Kidney epithelial cell (primary cell): ENCODE data around the gene INA. TPM values are rescaled to one million over a fixed set of nuclear protein-coding genes. Genes with fewer than 3 reads are reported as not detected.
A peak's percentile ranks its signal among the peaks of the same experiment; 100 is the strongest.

ENCODE experiments used
- DNase-seq: peaks from one replicate; pipeline ENCODE4 v3.0.0-alpha.2; 2010; ENCODE audit warnings: low read depth
- H3K27me3 ChIP-seq: 2 replicates; pipeline ENCODE4 v1.6.0; 2011; ENCODE audit warnings: low read length; ENCODE audit not compliant: control insufficient read depth, insufficient read depth
- H3K36me3 ChIP-seq: 2 replicates; pipeline ENCODE4 v1.5.1; 2011; ENCODE audit warnings: low read length; ENCODE audit not compliant: control insufficient read depth, insufficient read depth
- H3K4me3 ChIP-seq: 2 replicates; pipeline ENCODE4 v1.5.1; 2011; ENCODE audit warnings: low read depth, mild to moderate bottlenecking, control low read depth, low read length
- CTCF ChIP-seq: IDR thresholded peaks from 2 replicates; pipeline ENCODE4 v1.5.1; 2011; ENCODE audit warnings: mild to moderate bottlenecking, moderate library complexity, low read length, control low read depth, inconsistent platforms; ENCODE audit not compliant: insufficient read depth, poor library complexity, severe bottlenecking
- total RNA-seq: library from RNA; depleted of rRNA; stranded (reverse); fragments of >200 nt; gene quantifications from 2 replicates; pipeline ENCODE4 v1.2.3, GENCODE V29; 2015

The INA gene
- total RNA-seq, 1 donor from 2014 or later: 8.1 TPM

DNA sequence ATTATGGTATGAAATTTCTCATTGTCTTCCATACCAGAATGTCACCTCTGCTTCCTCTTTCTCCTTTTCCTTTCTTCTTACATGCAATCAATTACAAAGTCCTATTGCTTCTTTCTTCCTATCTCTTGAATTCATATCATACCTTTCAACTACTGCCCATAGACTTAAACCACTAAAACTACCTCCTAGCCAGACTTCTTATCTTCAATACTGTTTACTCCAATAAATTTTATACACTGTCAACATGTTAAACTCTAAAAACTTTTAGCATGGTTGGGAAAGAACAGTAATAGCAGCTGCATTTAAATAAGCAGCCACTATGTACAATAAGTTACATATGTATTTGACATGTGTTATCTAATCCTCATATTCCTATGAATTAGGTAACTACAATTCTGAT lies 39.1 kb downstream of the INA start:
- no peaks in the 10 kb centered on the region for H3K27me3 ChIP-seq
- no peak overlapping the region for H3K4me3 ChIP-seq
- TF ChIP-seq CTCF: no peak
- peaks cover 2% of the 10 kb centered on the region for H3K36me3 ChIP-seq
- DNase-seq: no peak

- Histone ChIP-seq H3K4me3 (no peak overlapping the region), H3K36me3 (no peaks in the 10 kb centered on the region), H3K27me3 (no peaks in the 10 kb centered on the region)
- DNase-seq: no peak
- no peak for TF ChIP-seq CTCF
Measured at GRCh38 chr10:103327906-103328305, 51.0 kb downstream of the INA start.

DNA sequence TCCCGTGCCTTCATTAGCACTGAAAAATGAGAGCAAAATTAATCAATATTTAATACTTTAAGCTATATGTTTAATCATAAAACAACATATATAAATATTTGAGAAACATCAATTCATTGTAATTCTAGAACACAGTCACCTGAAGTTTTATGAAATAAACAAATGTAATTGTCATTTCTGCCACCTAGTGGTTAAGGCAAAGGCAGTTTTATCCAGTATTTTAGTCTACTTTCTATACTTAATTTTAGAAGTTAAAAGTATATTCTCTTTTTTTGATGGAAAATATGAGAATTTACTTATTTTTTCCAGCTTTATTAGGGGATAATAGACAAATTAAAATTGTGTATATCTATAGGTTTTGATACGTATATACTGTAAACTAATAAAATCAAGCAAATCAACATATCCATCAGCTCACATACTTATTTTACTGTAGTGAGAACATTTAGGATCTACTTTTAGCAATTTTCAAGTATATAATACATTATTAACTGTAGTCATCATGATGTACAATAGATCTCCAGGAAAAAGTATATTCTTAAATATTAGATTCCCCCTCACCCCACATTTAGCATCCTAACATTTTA lies 57.1 kb downstream of the INA start:
- no peak for DNase-seq
- Histone ChIP-seq H3K27me3 (no peaks in the 10 kb centered on the region), H3K36me3 (no peaks in the 10 kb centered on the region), H3K4me3 (no peak overlapping the region)
- TF ChIP-seq CTCF: peak; percentile 49

DNA sequence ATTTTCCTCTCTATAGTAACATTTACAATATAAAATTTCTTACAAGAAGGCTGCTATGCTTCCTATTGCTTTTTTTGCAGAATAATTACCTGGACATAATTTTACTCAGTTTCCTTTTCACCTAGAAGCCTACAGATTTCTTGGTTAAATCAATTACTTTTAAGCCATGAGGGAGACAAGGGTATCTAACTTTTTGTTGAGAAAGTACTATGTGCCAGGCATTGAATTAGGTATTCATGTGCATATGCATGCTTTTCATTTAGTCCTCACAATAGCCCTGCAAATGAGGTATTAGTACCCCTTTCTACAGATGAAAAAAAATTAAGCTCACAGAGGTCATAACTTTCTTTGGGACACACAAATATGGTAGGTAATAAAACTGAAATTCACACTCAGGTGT lies 57.6 kb downstream of the INA start:
- Histone ChIP-seq H3K27me3 (no peaks in the 10 kb centered on the region), H3K4me3 (no peak overlapping the region), H3K36me3 (no peaks in the 10 kb centered on the region)
- no peak for DNase-seq
- no peak for TF ChIP-seq CTCF

GRCh38 chr10:103336370-103336769 lies 59.4 kb downstream of the INA start:
- no peak for DNase-seq
- H3K4me3 ChIP-seq: no peak overlapping the region
- no peaks in the 10 kb centered on the region for H3K36me3 ChIP-seq
- TF ChIP-seq CTCF: no peak
- H3K27me3 ChIP-seq: no peaks in the 10 kb centered on the region

Other genes with a start within 250 kb of the INA start
- 81.5 and 90.7 TPM in 2 replicates for gene NT5C2, start 83.9 kb upstream of the INA start, total RNA-seq
- 0.04 TPM in 1 of 2 replicates, not detected in the other for gene RPEL1, start 31.3 kb upstream of the INA start, total RNA-seq
- 9.2 and 13.3 TPM in 2 replicates for gene PCGF6, start 74.0 kb downstream of the INA start, total RNA-seq
- gene TAF5, start 90.8 kb downstream of the INA start, total RNA-seq: 2.6 and 3.8 TPM in 2 replicates
- 384 and 433 TPM in 2 replicates for gene ATP5MK, start 119.3 kb downstream of the INA start, total RNA-seq
- 49.2 and 53.0 TPM in 2 replicates for gene PDCD11, start 119.5 kb downstream of the INA start, total RNA-seq
- 0.07 and 0.25 TPM in 2 replicates for gene CALHM2, start 175.2 kb downstream of the INA start, total RNA-seq
- not detected in 2 replicates for gene CALHM1, start 181.8 kb downstream of the INA start, total RNA-seq
- not detected in 2 replicates for gene CALHM3, start 202.1 kb downstream of the INA start, total RNA-seq
- gene NEURL1, start 216.6 kb downstream of the INA start, total RNA-seq: 1.3 and 2.1 TPM in 2 replicates